Measurements from ENCODE around the gene CHST10. TPM values are rescaled to one million over a fixed set of nuclear protein-coding genes. Genes with fewer than 3 reads are reported as not detected.

The CHST10 gene
- total RNA-seq, 1 experiment from 2014 or later = 13.4 TPM

- H3K79me2 ChIP-seq (ENCODE audit: low read length) = no peaks in the 10 kb centered on the region
- H2AFZ ChIP-seq (ENCODE audit: low read length) = no peak overlapping the region
- H3K4me1 ChIP-seq (ENCODE audit: insufficient read depth, low read length) = no peaks in the 10 kb centered on the region
- H3K27me3 ChIP-seq (ENCODE audit: low read length) = no peaks in the 10 kb centered on the region
- peaks cover 5% of the 10 kb centered on the region for H3K36me3 ChIP-seq (ENCODE audit: low read depth, low read length)
- no peak overlapping the region for H3K27ac ChIP-seq (ENCODE audit: low read length)
- H3F3A ChIP-seq (ENCODE audit: low read length, unreplicated experiment) = no peaks in the 10 kb centered on the region
- no peaks in the 10 kb centered on the region for H3K9me2 ChIP-seq (replicated peaks; ENCODE audit: low read length)
- ChIA-PET CTCF (no interaction called here), POLR2A (ENCODE audit: unreplicated experiment) (no interaction called here)
- ATAC-seq = no peak
- H3K4me3 ChIP-seq (ENCODE audit: low read length) = no peak overlapping the region
- no TSS peak for BruUV-seq (replicated peaks)
- H3K9ac ChIP-seq (ENCODE audit: low read length) = no peak overlapping the region
- TF ChIP-seq EZH2phosphoT487 (IDR thresholded peaks at IDR 0.05; ENCODE audit: borderline replicate concordance, low read length) (no peak), EZH2 (IDR thresholded peaks at IDR 0.05; ENCODE audit: low read length, unreplicated experiment) (no peak), CTCF (conservative IDR thresholded peaks at IDR 0.05; ENCODE audit: low read depth, low read length) (no peak)
- H3K9me3 ChIP-seq (ENCODE audit: low read length) = no peaks in the 10 kb centered on the region
- DNase-seq = no peak
- intact Hi-C loops (cut with micrococcal nuclease) = no loop called here
- no peaks in the 10 kb centered on the region for H4K20me1 ChIP-seq (ENCODE audit: low read length)
- no peak overlapping the region for H3K4me2 ChIP-seq (ENCODE audit: low read length)
Observed at GRCh38 chr2:100403722-100404121, 13.7 kb downstream of the CHST10 start.

GRCh38 chr2:100401268-100401667, 16.2 kb downstream of the CHST10 start:
- 0 out of 2 replicates have a peak, but pooled peaks cover 3% of the 10 kb centered on the region for H3K4me1 ChIP-seq (ENCODE audit: insufficient read depth, low read length)
- H3F3A ChIP-seq (ENCODE audit: low read length, unreplicated experiment) = no peaks in the 10 kb centered on the region
- ATAC-seq = no peak
- no peaks in the 10 kb centered on the region for H3K27me3 ChIP-seq (ENCODE audit: low read length)
- no peak overlapping the region for H3K4me3 ChIP-seq (ENCODE audit: low read length)
- intact Hi-C loops (cut with micrococcal nuclease) = no loop called here
- no peak overlapping the region for H2AFZ ChIP-seq (ENCODE audit: low read length)
- H3K4me2 ChIP-seq (ENCODE audit: low read length) = no peak overlapping the region
- no peak for DNase-seq
- ChIA-PET POLR2A (ENCODE audit: unreplicated experiment) (no interaction called here), CTCF (no interaction called here)
- peaks cover 4% of the 10 kb centered on the region for H3K36me3 ChIP-seq (ENCODE audit: low read depth, low read length)
- H3K27ac ChIP-seq (ENCODE audit: low read length) = no peak overlapping the region
- H3K9ac ChIP-seq (ENCODE audit: low read length) = no peak overlapping the region
- TF ChIP-seq EZH2phosphoT487 (IDR thresholded peaks at IDR 0.05; ENCODE audit: borderline replicate concordance, low read length) (no peak), EZH2 (IDR thresholded peaks at IDR 0.05; ENCODE audit: low read length, unreplicated experiment) (no peak), CTCF (conservative IDR thresholded peaks at IDR 0.05; ENCODE audit: low read depth, low read length) (no peak)
- no peaks in the 10 kb centered on the region for H3K9me3 ChIP-seq (ENCODE audit: low read length)
- H3K79me2 ChIP-seq (ENCODE audit: low read length) = no peaks in the 10 kb centered on the region
- no peaks in the 10 kb centered on the region for H3K9me2 ChIP-seq (replicated peaks; ENCODE audit: low read length)
- no TSS peak for BruUV-seq (replicated peaks)
- no peaks in the 10 kb centered on the region for H4K20me1 ChIP-seq (ENCODE audit: low read length)

- no TSS peak for BruUV-seq (replicated peaks)
- Histone ChIP-seq H3K36me3 (ENCODE audit: low read depth, low read length) (no peaks in the 10 kb centered on the region; the same call in 1 of the 2 replicates), H3K9me2 (replicated peaks; ENCODE audit: low read length) (no peaks in the 10 kb centered on the region), H3K27ac (ENCODE audit: low read length) (no peak overlapping the region), H3K9ac (ENCODE audit: low read length) (no peak overlapping the region), H3K4me3 (ENCODE audit: low read length) (no peak overlapping the region), H3K9me3 (ENCODE audit: low read length) (no peaks in the 10 kb centered on the region), H3F3A (ENCODE audit: low read length, unreplicated experiment) (no peaks in the 10 kb centered on the region), H3K4me1 (ENCODE audit: insufficient read depth, low read length) (0 out of 2 replicates have a peak, but pooled peaks cover 3% of the 10 kb centered on the region), H3K79me2 (ENCODE audit: low read length) (no peaks in the 10 kb centered on the region), H3K27me3 (ENCODE audit: low read length) (no peaks in the 10 kb centered on the region), H4K20me1 (ENCODE audit: low read length) (no peaks in the 10 kb centered on the region), H3K4me2 (ENCODE audit: low read length) (no peak overlapping the region), H2AFZ (ENCODE audit: low read length) (no peak overlapping the region)
- TF ChIP-seq EZH2 (IDR thresholded peaks at IDR 0.05; ENCODE audit: low read length, unreplicated experiment) (no peak), CTCF (conservative IDR thresholded peaks at IDR 0.05; ENCODE audit: low read depth, low read length) (no peak), EZH2phosphoT487 (IDR thresholded peaks at IDR 0.05; ENCODE audit: borderline replicate concordance, low read length) (no peak)
- DNase-seq = no peak
- intact Hi-C loops (cut with micrococcal nuclease) = no loop called here
- POLR2A ChIA-PET (ENCODE audit: unreplicated experiment) = no interaction called here
- no peak for ATAC-seq
- CTCF ChIA-PET = no interaction called here
Observed at GRCh38 chr2:100399714-100400113, 17.8 kb downstream of the CHST10 start.
